GM18868 (cell line): ENCODE data around the gene SLC39A11.

Experiments used
- ATAC-seq: cut with Tn5 transposase; IDR thresholded peaks from one replicate; pipeline ENCODE4 v1.9.1; 2021; ENCODE audit warnings: mild to moderate bottlenecking, moderate library complexity; ENCODE audit not compliant: unreplicated experiment

Gene SLC39A11

GRCh38 chr17:72984145-72984925, 108.2 kb downstream of the SLC39A11 start:
- no peak for ATAC-seq

- ATAC-seq, result no peak
These were observed 109.8 kb downstream of the SLC39A11 start for GRCh38 chr17:72982680-72983079.

DNA sequence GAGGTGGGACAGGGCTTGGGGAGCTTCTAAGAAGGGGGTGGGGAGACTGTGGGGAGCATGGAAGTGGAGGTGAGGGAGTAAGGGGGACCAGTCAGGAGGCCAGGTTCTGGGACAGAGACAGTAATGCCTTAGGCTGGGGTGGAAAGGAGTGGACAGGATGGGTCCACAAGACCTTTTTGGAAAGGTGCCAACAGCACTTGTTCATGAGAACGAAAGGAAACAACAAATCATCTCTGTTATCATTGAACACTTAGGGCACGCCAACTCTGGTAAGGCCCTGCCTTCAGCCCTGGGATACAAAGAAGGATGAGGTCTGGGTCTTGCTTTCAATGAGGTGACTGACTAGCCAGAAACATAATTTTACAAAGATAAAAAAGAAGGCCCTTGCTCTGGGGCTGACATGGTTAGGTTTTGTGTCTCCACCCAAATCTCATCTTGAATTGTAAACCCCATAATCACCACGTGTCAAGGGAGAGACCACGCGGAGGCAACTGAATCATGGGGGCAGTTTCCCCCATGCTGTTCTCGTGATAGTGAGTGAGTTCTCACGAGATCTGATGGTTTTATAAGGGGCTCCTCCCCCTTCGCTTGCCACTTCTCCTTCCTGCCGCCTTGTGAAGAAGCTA, 113.8 kb downstream of the SLC39A11 start:
- no peak for ATAC-seq

GRCh38 chr17:72977771-72978417, 114.6 kb downstream of the SLC39A11 start:
- no peak for ATAC-seq

DNA sequence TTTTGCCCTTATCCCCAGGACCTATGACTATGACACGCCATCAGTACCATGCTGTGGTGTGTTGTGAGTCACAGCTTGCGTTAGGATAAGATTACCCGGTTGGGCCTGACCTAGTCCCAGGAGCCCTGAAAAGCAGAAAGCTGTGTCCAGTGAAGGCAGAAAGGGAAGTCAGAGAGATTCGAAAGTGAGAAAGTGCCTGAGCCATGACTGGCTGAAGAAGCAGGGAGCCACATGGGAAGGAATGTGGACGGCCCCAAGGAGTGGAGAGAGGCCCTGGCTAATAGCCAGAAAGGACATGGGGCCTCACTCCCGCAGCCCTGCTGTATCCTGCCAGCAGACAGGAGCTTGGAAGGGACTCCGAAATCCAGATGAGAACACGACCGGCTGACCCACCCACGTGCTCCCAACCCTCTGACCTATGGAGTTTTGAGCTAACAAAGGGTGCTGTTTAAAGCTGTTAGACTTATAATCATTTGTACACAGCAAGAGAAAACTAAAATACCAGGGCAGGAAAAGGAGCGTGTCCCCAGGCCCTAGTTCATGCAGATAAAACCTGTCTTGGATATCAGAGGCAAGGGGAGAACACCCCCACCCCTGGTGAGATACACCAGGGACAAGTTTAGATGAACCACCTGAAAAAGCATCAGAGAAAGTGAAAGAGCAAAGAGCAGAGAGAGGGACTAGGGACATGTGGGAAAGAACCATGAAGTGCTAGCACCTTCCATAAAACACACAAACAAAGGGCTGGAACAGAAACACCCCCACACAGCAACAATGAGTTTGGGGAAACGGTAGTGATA, 115.3 kb downstream of the SLC39A11 start:
- peak; percentile 93 for ATAC-seq

DNA sequence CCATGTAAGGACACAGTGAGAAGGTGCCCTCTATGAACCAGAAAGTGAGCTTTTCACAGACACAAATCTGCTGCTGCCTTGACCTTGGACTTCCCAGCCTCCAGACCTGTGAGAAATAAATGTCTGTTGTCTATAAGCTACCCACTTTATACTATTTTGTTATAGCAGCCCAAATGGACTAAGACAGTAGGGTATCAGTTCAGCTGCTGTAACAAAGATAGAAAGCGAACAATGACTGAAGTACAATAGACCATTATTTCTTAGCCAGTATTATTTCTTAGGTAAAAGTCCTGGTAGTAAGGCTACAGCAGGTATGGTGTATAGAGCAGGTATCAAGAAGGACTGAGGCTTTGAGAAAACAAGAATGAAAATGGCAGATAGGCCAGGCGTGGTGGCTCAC, 117.0 kb downstream of the SLC39A11 start:
- ATAC-seq, result no peak

GRCh38 chr17:72974605-72975232, 117.8 kb downstream of the SLC39A11 start:
- no peak for ATAC-seq

DNA sequence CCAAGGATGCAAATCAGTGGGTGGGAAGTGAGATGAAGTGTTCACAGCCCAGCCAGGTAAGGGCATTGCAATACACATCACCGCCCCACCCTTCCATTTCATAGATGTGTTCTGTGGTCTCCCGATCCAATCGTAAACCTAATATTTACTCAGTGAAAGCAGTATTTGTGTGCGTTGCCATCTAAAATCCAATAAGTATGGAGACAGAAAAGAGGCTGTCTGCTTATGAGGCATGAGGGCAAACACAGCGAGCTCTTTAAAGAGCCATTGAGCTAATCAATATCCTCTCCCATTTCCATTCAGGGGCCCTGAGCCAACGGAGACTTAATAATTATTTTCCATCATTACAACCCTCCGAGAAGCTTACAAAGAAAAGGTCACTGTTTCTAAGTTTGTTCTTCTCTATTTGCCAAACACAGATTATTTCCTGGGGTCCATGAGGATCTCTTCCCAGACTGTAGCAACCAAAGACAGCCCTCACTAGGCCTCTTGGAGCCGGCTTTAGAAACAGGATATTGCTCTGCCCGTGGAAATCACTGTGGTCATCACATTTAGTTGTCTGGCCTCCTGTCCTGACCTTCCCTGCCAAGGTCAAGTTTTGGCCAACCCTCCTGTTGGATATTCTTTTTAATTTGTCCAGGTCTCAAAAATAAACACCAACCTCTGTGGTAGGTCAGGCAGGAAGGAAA, 120.1 kb downstream of the SLC39A11 start:
- ATAC-seq, result no peak

GRCh38 chr17:72971226-72971880, 121.1 kb downstream of the SLC39A11 start:
- no peak for ATAC-seq

- ATAC-seq, result no peak
These were observed 121.7 kb downstream of the SLC39A11 start for GRCh38 chr17:72970797-72971196.

DNA sequence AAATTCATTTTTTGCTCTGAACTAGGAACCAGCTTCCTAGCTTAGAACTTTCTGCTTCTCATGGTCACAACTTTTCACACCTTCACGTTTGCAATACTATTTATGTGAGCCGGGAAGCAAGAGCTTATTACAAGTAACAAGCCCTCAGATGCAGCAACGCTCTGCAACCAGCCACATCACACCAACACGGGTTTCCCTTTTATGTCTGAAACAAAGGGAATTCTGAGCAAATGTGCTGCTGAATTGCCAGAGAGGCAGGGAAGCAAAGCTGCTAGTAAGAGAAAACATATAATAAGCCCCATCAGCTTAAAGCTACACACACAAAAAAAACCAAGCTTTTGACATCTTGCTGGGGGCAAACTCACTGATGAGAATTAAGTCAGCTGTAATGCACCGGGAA, 122.2 kb downstream of the SLC39A11 start:
- no peak for ATAC-seq

DNA sequence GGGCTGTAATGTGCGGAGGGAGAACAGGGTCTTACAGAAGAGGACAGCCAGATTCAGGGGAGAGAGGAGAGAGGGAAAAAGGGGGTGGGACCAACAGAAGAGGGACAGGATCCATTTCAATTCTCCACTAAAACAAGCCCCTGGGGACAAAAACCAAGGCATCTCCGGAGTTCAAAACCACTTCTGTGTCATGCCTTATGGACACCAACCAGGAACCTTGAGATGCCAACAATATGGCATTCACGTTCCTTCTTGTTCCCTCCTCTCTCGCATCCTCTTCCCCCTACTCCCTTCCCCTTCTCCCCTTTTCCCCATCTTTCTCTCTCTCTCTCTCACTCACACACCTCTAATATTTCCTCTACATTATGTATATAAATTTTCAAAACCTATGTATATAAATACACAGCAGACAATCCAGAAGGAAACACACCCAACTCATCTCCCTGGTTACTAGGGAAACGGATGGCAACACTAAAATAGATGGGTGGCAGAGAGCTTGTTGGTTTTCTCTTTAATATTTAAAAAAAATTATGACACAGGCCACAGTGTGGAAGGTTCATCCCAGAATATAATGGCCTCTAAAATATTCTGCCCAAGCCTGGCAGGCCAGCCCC, 123.1 kb downstream of the SLC39A11 start:
- no peak for ATAC-seq

GRCh38 chr17:72968798-72969197, 123.7 kb downstream of the SLC39A11 start:
- no peak for ATAC-seq

- ATAC-seq, result no peak
These were observed 124.4 kb downstream of the SLC39A11 start for GRCh38 chr17:72967977-72968585.

DNA sequence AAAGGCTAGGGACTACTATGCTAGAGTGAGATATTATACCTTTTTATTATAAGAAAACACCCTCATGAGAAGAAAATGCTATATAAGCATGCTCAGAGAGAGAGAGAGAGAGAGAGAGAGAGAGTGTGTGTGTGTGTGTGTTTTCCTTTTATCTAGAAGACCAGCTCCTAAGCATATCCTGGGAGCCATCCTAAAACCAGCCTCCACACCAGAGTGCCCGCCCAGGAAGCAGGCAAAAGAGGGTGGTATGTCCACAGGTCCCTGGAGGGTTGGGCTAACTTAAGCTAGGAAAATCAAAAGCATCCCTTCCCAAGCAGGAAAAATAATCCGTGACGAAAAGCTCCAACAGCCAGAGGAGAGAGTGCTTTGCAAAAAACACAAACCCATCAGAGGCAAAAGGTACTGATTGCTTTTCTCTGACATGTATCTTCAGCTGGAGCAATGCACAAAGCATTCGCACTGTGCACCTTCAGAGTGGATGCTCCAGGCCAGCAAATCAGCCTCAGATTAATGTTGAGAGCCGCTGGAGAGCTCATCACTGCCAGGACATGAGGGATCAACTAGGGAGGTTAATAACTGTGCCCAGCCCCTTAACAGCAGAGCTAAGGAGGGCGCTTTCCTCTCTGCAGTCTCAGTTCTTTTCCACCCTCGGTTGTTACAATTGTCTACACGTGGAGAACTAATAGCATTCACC, 125.1 kb downstream of the SLC39A11 start:
- ATAC-seq, result no peak

DNA sequence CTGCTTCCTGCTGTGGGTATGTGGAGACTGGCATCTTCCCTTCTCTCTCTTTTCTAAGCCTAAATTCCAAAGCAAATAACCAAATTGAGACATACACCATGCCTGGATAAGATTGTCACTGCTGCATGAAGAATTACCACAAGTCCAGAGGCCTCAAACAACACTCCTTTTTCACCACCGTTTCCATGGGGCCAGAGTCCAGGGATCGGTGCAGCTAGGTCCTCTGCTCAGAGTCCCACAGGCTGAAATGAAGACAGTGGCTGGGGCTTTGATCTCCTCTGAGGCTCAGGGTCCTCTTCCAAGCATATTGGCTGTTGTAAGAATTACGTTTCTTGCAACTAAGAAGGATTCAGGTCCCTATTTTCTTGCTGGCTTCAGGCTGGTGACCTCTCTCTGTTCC, 130.4 kb downstream of the SLC39A11 start:
- no peak for ATAC-seq

GRCh38 chr17:72955391-72956140, 136.9 kb downstream of the SLC39A11 start:
- ATAC-seq, result no peak

DNA sequence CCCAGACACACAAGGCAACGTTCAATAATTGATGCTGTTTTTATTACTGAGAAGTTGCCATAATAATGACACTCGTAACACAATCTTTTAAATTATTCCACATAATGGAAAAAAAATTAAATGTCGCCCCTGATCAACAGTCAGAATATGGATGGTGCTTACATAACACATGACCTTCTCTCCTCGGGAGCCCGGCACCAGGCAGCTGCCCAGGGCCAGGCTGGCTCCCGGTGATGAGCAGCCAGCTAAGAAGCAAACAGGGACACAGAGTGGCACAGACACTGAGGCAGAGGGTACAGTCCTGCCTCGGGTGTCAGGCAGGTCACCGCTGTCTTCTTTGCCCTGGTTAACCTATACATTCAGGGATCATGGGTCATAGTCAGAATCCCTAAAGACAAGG, 137.9 kb downstream of the SLC39A11 start:
- ATAC-seq, result no peak
